Activated T-helper 2 cell treated with anti-CD3 and anti-CD28 coated beads, Interferon-gamma antibody, Interleukin-2, Interleukin-4, amounts not matched to agents 10 μg/mL and 5 μg/mL and 100 μg/mL, durations not matched to agents 14 hours and 24 hours and 36 hours (primary cell): ENCODE results near the gene CDC7. TPM values are rescaled to one million over a fixed set of nuclear protein-coding genes. Genes with fewer than 3 reads are reported as not detected.

Experiments used
- DNase-seq: peaks from one replicate; pipeline ENCODE4 v3.0.0; 2021; ENCODE audit warnings: low spot score
- H3K27ac Mint-ChIP-seq: one replicate; pipeline ENCODE4 v1.8.0; 2021; ENCODE audit warnings: mixed read lengths
- H3K27me3 Mint-ChIP-seq: one replicate; pipeline ENCODE4 v1.8.0; 2021; ENCODE audit warnings: low read depth, mixed read lengths
- H3K36me3 Mint-ChIP-seq: one replicate; pipeline ENCODE4 v1.8.0; 2021; ENCODE audit warnings: low read depth, mixed read lengths
- H3K4me1 Mint-ChIP-seq: one replicate; pipeline ENCODE4 v1.8.0; 2021; ENCODE audit warnings: low read depth, mixed read lengths
- H3K4me3 Mint-ChIP-seq: one replicate; pipeline ENCODE4 v1.8.0; 2021; ENCODE audit warnings: low read depth, mild to moderate bottlenecking, moderate library complexity, mixed read lengths
- H3K9me3 Mint-ChIP-seq: one replicate; pipeline ENCODE4 v1.8.0; 2021; ENCODE audit warnings: mixed read lengths
- intact Hi-C: fragments of 100-400 bp; cut with micrococcal nuclease; formaldehyde crosslinking; loops from one replicate; pipeline ENCODE4 v1.15.1; 2023
- total RNA-seq: library from RNA; stranded (reverse); gene quantifications from 2 replicates; pipeline ENCODE4 v1.2.3, GENCODE V29; 2022

Gene CDC7
- total RNA-seq, 1 donor from 2014 or later, result 28.8 TPM

GRCh38 chr1:91572044-91572443 is 71.4 kb downstream of the CDC7 start:
- DNase-seq, result no peak
- Mint-ChIP-seq H3K9me3 (peaks cover 3% of the 10 kb centered on the region), H3K4me3 (no peak overlapping the region), H3K36me3 (no peaks in the 10 kb centered on the region), H3K4me1 (peaks cover 30% of the 10 kb centered on the region), H3K27ac (no peak overlapping the region), H3K27me3 (peaks cover under 1% of the 10 kb centered on the region)
- intact Hi-C loops, result no loop called here

Other genes starting within 250 kb of the CDC7 start
- not detected in 2 replicates for gene HFM1, start 96.0 kb upstream of the CDC7 start, total RNA-seq